Lower lobe of right lung (tissue), 2 donors: Measurements from ENCODE around the gene SERINC5. TPM values are rescaled to one million over a fixed set of nuclear protein-coding genes. Genes with fewer than 3 reads are reported as not detected.

Experiments
- ATAC-seq, 2 donors: fragments of 200-7000 bp; cut with Tn5 transposase; one replicate each; pipeline ENCODE4 v1.9.1; 2020 to 2022; ENCODE audit warnings: mild to moderate bottlenecking in 2 of 2, moderate library complexity in 2 of 2
- DNase-seq: peaks from one replicate; pipeline ENCODE4 v3.0.0-alpha.2; 2020
- H3K27ac ChIP-seq: fragments of 200-600 bp; one replicate; pipeline ENCODE4 v1.8.0; 2022
- H3K27me3 ChIP-seq: fragments of 200-600 bp; one replicate; pipeline ENCODE4 v1.8.0; 2022; ENCODE audit warnings: low read depth
- H3K36me3 ChIP-seq: fragments of 200-600 bp; one replicate; pipeline ENCODE4 v1.8.0; 2022; ENCODE audit warnings: mild to moderate bottlenecking
- H3K4me1 ChIP-seq: fragments of 200-600 bp; one replicate; pipeline ENCODE4 v1.8.0; 2022
- H3K4me3 ChIP-seq: fragments of 200-600 bp; one replicate; pipeline ENCODE4 v1.8.0; 2022; ENCODE audit warnings: mild to moderate bottlenecking
- H3K9me3 ChIP-seq: fragments of 200-600 bp; one replicate; pipeline ENCODE4 v1.8.0; 2022
- CTCF ChIP-seq: fragments of 200-600 bp; IDR thresholded peaks from one replicate; pipeline ENCODE4 v1.8.0; 2022; ENCODE audit warnings: antibody characterized with exemption, mild to moderate bottlenecking
- intact Hi-C: fragments of 100-400 bp; cut with DNase I; formaldehyde crosslinking; loops from one replicate; pipeline ENCODE4 v1.11.0; 2022
- total RNA-seq: library from RNA; stranded (reverse); fragmentation: NEBNext Ultra II Directional; extraction: Animal tissue kit (Norgen Biotek cat#: 25700); gene quantifications from one replicate; pipeline ENCODE4 v1.2.1, GENCODE V29; 2021
- donor health status: DM: no; HTN: yes; CAD: no; lungs with severe emphysema.

The SERINC5 gene
- total RNA-seq, 1 donor from 2014 or later = 52.6 TPM

GRCh38 chr5:80076131-80077050, 179.5 kb downstream of the SERINC5 start:
- no peak for TF ChIP-seq CTCF
- H3K27me3 ChIP-seq = no peaks in the 10 kb centered on the region
- intact Hi-C loops = no loop called here
- H3K9me3 ChIP-seq = no peaks in the 10 kb centered on the region
- no peak overlapping the region for H3K4me3 ChIP-seq
- H3K4me1 ChIP-seq = no peaks in the 10 kb centered on the region
- no peak for DNase-seq
- H3K36me3 ChIP-seq = no peaks in the 10 kb centered on the region
- no peak overlapping the region for H3K27ac ChIP-seq
- no peak for ATAC-seq

- no peak for TF ChIP-seq CTCF
- no peaks in the 10 kb centered on the region for H3K9me3 ChIP-seq
- no peaks in the 10 kb centered on the region for H3K4me1 ChIP-seq
- H3K36me3 ChIP-seq = no peaks in the 10 kb centered on the region
- H3K27me3 ChIP-seq = no peaks in the 10 kb centered on the region
- intact Hi-C loops = no loop called here
- DNase-seq = no peak
- H3K4me3 ChIP-seq = no peak overlapping the region
- no peak overlapping the region for H3K27ac ChIP-seq
- no peak for ATAC-seq
Observed at GRCh38 chr5:80072103-80073073, 183.5 kb downstream of the SERINC5 start.

GRCh38 chr5:80071510-80072021, 184.3 kb downstream of the SERINC5 start:
- H3K9me3 ChIP-seq = no peaks in the 10 kb centered on the region
- H3K36me3 ChIP-seq = no peaks in the 10 kb centered on the region
- H3K4me3 ChIP-seq = no peak overlapping the region
- intact Hi-C loops = no loop called here
- H3K27ac ChIP-seq = no peak overlapping the region
- no peaks in the 10 kb centered on the region for H3K4me1 ChIP-seq
- DNase-seq (no peak), ATAC-seq (no peak)
- TF ChIP-seq CTCF = no peak
- no peaks in the 10 kb centered on the region for H3K27me3 ChIP-seq

GRCh38 chr5:80070338-80071056, 185.4 kb downstream of the SERINC5 start:
- ATAC-seq = no peak
- Histone ChIP-seq H3K27ac (no peak overlapping the region), H3K4me1 (no peaks in the 10 kb centered on the region), H3K4me3 (no peak overlapping the region), H3K27me3 (no peaks in the 10 kb centered on the region), H3K9me3 (no peaks in the 10 kb centered on the region), H3K36me3 (no peaks in the 10 kb centered on the region)
- no peak for DNase-seq
- intact Hi-C loops = no loop called here
- no peak for TF ChIP-seq CTCF

- intact Hi-C loops = no loop called here
- ATAC-seq (peak; percentile 92 to 93), DNase-seq (peak; percentile 61)
- TF ChIP-seq CTCF = no peak
- Histone ChIP-seq H3K4me1 (no peaks in the 10 kb centered on the region), H3K4me3 (no peak overlapping the region), H3K27me3 (no peaks in the 10 kb centered on the region), H3K36me3 (no peaks in the 10 kb centered on the region), H3K27ac (no peak overlapping the region), H3K9me3 (no peaks in the 10 kb centered on the region)
Observed at GRCh38 chr5:80069918-80070318, 185.9 kb downstream of the SERINC5 start.
